GM21381 (cell line): Measurements from ENCODE around the gene GSTK1.
"Not testable (repeated sequence)": the region's sequence is repeated elsewhere in the genome, so short reads cannot be mapped to it uniquely, and the experiment has no call there.

ENCODE experiments used
- ATAC-seq: cut with Tn5 transposase; IDR thresholded peaks from one replicate; pipeline ENCODE4 v1.9.1; 2021; ENCODE audit warnings: mild to moderate bottlenecking, moderate library complexity; ENCODE audit not compliant: unreplicated experiment

The GSTK1 gene

DNA sequence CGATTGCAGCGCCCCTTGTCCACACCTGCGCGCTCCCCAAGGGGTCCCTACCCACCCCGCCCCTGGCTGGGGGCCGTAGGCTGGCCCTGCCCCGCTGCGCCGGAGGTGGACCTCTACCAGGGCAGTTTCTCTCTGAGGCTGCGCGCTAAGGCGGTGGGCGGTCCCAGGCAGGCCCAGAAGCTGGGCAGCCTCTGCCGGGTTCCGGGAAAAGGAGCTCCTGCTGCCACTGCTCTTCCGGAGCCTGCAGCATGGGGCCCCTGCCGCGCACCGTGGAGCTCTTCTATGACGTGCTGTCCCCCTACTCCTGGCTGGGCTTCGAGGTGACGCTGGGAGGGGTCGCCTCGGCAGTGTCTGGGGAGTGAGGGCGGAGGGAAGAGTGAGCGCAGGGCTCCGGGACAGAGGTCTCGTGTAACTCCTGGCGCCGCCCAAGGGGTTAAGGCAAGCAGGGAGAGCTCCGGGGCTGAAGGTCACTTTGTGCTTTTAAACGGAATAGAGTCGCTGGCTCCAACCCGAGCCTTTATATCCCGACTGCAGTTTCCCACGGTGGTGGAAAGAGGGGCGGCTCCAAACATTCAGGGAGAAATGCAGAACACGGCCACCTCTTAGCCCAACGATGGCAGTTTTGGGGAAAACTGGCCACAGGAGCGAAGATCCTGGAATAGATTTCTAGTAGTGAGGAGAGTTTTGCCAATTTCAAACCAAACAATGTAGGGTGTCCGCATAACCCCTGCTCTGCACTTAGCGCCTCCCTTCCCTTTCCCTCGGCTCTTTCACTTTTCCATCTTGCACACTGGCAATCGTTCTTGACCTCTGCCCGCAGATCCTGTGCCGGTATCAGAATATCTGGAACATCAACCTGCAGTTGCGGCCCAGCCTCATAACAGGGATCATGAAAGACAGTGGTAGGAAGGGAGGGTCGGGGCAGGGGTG is at the start of gene GSTK1:
Gene GSTK1 (plus strand): TSS at position 176 of the 930 bp plus-strand sequence. CDS start 73 bp downstream, at position 249.
- ATAC-seq, result peak; percentile 98

DNA sequence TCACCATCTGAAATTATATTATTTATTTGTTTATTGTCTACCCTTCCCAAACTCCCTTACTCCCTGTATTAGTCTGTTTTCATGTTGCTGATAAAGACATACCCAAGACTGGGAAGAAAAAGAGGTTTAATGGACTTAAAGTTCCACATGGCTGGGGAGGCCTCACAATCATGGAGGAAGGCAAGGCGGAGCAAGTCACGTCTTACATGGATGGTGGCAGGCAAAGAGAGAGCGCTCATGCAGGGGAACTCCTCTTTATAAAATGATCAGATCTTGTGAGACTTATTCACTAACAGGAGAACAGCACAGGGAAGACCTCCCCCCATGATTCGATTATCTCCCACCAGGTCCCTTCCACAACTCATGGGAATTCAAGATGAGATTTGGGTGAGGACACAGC is 49.8 kb upstream of the GSTK1 start:
- not testable (repeated sequence) for ATAC-seq

DNA sequence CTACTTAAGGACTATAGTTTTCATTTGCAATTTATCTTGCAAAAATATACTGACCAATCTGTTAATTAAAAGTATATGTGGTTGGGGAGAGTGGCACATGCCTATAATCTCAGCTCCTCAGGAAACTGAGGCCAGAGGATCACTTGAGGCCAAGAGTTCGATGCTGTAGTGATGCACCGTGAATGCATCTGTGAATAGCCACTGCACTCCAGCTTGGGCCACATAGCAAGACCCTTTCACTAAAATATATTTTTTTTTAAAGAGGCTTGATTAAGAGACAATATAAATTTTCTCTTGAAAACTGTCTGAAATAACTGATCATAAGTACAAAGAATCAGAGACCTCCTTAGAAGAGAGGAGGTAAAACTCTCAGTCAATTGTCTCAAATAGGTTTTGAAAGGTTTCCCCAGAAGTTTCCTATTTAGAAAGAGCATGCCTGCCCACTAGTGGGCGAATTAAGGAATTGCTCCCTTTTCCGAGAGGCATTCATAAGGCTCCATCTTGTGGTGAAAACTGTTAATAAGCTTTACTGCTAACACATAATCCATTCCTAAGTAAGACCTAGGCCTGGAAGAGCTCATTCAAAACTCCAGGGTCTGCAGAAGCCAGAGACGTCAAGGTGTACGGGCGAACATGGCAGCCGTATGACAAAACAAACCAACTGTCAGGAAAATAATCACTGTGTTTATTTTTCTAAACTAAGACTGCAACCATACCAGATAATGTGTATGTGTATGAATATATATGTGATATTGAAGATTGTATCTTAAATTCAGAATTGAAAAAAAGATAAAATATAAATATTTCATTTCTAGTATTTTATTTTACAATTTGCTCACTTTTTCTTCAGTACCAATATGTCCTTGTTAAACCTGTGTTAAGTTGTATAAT is 48.2 kb upstream of the GSTK1 start:
- ATAC-seq, result peak; percentile 93

DNA sequence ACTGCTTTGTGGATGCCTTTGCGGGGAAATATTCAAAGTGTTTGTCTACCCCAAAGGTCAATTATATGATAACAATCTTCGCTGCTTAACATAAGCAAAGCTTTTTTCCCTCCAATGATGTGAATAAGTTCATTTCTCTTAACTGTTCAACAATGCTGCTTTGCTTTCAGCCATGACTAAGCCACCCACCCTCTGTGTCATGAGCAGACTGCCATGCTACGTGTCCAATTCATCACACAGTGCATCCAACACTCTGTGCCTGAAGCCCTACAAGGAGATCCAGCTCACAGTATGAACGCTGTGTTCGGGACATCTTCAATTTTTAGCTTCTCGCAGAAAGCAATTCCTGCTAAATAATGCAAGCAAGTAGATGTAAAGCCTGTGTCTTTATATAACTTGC is 47.1 kb upstream of the GSTK1 start:
- no peak for ATAC-seq

DNA sequence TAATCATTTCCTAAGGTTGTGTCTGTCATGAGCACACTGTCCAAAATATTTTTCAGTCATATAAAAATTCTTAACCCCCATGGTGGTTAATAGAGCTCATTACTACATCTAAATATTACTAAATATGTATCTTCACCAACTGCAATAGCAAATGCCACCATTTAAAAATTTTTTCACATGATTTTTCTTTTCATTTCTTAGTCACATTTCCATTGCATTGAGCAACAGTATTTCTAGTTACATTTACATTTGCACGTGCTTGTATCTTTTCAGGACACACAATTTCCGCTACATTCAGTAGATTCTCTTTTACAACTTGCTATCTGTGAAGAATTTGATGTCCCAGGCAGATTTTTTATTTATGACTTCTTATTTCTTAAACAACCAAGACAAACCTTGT is 46.6 kb upstream of the GSTK1 start:
- ATAC-seq, result no peak

DNA sequence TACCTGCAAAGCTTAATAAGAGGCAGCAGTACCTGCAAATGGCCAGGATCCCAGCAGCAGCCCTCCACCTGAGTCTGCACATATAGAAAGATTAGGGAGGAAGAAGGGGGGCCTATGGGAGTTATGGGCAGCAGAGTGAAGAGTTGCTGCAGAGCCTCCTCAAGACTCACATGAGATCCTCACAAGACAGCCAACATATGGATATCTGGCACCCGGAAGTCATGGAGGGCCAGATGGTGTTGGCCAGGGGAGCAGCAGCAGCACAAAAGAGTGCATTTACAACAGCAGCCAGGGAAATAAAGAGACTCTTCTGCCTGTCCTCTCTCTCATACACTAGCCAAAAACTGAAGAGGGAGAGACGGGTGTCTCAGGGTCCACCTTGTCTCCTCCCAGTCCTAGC is 45.4 kb upstream of the GSTK1 start:
- ATAC-seq, result no peak

DNA sequence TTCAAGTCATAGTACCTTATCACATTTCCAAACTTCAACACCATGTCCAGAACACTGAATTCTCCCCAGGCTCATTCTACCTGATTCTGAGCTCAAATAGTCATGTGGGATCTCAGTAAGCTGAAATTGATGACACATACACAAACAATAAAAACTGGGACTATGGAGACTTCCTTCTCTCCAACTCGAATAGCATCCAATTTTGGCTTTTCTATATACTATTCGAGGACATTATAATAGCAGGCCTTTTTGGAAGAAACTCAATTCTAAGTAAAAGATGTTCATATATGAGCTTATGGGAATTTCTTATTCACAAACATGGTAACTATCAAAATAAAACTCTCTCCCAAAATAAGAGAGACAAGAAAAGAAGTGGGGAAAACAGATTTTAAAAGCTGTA is 42.0 kb upstream of the GSTK1 start:
- no peak for ATAC-seq

DNA sequence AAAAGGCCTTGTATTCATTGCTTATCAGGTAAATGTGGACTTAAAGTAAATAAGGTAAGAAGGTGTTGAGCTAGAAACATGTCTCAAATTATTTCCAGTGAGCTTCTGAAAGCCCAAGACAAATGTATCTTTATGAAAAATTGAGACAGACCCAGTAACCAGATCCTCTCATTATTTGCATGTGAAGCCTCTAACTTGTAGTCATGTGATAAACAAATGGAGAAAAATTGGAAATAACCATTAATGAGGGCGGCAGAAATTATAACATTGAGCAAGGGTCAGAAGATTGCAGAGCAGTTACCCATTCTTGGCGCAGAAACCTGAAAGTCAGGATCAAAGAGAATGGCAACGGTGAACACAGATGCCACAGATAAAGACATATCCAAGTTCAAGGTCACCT is 41.5 kb upstream of the GSTK1 start, which contains the start of gene TAS2R40:
Gene TAS2R40 (plus strand): TSS at position 301 of the 400 bp plus-strand sequence. CDS start 42 bp downstream, at position 343.
- no peak for ATAC-seq

DNA sequence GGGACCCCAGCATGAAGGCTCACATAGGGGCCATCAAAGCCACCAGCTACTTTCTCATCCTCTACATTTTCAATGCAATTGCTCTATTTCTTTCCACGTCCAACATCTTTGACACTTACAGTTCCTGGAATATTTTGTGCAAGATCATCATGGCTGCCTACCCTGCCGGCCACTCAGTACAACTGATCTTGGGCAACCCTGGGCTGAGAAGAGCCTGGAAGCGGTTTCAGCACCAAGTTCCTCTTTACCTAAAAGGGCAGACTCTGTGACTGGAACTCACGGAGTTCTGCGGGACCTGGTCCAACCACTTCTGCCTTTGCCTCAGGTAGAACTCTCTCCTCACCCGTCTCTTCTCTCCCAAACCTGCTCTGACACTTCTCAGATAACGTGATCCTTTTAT is 40.5 kb upstream of the GSTK1 start:
- ATAC-seq, result no peak

DNA sequence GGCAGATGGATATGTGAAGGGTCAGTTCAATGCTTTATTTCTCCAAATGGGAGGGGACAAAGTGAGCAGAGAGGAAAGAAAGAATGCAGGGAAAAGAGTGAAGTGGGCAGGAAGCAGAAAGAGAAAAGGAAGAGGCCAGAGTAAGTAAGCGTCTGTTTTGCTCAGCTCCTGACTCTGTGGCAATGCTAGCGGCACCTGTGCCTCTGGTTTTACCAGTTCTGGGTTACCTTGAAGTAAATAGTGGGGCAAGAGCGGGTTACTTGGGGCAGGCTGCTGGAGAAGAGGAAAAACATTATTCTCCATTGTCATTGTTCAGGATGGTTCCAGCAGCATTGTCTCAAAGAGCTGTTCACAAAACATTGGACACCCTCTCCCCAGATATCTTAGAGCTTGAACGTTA is 39.5 kb upstream of the GSTK1 start:
- ATAC-seq, result no peak

DNA sequence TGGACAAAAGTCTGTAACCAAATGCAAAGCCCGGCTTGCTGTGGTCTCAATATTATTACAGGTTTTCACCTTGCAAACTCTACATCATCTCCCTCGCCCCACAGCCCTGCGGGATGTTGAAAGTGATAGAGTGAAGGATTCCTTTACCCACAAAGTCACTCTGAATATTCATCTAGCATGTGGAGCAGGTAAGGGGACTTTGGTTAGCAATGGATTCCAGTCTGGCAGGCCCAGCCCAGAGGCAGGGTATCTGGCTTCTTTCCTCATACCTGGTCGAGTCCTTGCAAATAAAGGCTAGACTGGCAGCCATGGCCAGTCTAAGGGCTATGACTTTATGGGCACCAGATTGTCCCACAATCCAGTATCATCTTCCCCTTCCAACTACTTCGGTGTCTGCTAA is 38.2 kb upstream of the GSTK1 start:
- ATAC-seq, result no peak

DNA sequence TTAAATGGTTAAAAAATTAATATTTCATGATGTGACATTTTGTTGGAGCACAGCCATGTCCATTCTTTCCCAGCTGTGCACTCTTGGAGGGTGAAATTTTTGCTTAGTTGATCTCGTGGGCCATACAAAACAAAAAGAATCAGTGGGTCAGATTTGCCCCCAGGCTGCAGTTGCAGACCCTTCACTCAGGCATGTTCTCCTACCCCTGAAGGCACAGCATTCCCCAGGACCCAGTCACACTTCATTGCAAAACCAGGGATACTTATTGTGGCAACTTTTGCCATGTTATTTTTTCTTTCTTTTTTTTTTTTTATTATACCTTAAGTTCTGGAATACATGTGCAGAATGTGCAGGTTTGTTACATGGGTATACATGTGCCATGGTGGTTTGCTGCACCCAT is 35.4 kb upstream of the GSTK1 start:
- no peak for ATAC-seq

DNA sequence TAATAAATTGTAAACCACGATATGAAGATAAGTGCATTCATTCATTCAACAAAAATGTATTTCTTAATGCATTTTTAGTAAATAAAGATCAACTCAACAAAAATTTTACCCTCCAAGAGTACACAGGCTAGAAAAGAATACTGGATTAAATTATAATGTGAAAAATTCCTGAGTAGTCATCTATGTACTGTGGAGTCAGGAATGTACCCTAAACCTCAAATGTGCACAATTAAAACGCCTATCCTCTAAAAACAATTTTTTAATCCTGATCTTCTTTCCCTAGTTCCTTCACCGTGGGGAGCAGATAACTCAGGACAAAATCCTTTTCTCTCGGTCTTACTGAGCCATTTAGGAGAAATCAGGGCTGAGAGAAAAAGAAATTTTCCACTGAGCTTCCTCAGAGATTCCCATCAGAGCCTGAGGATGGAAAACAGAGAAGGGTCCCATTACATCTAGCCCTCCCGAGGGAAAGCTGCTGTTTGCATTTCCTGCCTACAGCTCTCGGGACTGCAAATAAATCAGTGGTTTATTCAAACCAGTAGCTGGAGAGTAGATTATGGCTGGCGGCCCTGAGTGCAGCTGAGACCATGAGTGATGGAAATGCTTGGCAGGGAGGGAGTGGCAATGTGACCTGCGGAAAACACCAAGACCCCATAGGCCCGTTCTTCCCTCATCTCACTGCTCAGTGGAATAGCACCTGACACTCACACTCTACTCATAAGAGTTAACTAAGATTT is 34.0 kb upstream of the GSTK1 start:
- no peak for ATAC-seq

DNA sequence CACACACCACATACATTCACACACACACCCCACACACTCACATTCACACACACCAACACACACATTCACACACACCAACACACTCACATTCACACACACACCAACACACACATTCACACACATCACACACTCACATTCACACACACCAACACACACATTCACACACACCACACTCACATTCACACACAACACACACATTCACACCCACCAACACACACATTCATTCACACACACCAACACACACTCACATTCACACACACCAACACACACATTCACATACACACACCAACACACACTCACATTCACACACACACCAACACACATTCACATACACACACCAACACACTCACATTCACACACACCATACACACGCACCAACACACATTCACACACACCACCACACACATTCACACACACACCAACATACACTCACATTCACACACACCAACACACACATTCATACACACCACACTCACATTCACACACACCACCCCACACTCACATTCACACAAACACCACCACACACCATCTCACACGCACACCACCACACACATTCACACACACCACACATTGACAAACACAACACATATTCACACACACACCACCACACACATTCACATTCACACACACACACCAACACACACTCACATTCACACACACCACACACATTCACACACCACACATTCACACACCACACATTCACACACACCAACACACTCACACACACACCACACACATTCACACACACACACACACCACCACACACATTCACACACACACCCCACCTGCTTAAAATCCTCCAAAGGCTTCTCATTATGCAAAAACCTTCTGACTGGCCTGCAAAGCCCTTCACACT is 32.4 kb upstream of the GSTK1 start:
- ATAC-seq, result no peak

DNA sequence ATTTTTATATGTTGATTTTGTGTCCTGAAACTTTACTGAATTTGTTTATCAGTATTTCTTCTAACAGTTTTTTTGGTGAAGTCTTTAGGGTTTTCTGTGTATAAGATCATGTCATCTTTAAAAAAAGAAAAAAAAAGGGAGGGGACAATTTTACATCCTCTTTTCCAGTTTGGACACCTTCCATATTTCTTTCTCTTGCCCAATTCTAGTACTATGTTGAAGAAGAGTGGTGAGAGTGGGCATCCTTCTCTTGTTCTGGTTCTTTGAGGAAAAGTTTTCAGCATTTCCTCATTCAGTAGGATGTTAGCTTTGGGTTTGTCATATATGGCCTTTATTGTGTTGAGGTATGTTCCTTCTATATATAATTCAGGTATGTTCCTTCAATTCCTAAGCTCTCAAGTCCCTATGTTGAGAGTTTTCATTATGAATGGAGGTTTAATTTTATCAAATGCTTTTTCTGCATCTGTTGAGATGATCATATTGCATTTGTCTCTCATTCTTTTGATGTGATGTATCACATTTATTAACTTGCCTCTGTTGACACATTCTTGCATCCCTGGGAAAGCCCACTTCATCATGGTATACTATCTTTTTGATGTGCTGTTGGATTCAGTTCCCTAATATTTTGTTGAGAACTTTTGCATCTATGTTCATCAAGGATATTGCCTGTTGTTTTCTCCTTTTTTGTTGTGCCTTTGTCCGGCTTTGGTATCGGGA is 29.3 kb upstream of the GSTK1 start:
- ATAC-seq, result no peak

DNA sequence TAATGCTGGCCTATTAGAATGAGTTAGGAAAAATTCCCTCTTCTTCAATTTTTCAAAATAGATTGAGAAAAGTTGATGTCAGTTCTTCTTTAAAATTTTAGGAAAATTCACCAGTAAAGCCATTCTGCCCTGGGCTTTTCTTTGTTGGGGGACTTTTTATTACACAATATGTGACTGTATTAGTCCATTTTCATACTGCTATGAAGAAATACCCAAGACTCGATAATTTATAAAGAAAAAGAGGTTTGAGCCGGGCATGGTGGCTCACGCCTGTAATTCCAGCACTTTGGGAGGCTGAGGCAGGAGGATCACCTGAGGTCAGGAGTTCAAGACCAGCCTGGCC is 28.7 kb upstream of the GSTK1 start:
- ATAC-seq, result no peak

DNA sequence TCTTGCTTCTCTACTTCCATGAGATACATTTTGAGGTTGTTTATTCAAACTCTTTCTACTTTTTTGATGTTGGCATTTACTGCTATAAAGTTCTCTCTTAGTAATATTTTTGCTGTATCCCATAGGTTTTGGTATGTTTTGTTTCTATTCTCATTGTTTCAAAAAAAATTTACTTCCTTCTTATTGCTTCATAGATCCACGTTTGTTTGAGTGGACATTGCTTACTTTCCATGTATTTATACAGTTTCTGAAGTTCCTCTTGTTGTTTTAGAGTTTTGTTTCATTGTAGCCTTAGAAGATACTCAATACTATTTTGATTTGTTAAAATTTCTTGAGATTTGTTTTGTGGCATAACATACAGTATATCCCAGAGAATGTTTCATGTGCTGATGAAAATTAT is 27.7 kb upstream of the GSTK1 start:
- no peak for ATAC-seq

DNA sequence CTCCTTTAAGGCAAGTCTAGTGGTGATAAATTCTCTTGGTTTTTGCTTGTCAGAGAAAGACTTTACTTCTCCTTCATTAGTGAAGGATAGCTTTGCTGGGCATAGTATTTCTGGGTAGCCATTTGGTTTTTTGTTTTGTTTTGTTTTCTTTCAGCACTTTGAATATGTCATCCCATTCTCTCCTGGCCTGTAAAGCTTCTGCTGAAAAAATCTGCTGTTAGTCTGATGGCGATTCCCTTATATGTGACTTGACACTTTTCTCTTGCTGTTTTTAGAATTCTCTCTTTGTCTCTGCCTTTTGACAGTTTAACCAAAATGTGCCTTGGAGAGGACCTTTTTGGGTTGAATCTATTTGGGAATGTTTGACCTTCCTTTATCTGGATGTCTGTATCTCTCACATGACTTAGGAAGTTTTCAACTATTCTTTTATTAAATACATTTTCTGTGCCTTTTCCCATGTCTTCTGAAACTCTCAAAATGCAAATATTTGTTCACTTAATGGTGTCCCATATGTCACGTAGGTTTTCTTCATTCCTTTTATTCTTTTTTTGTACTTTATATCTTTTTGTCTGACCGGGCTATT is 26.7 kb upstream of the GSTK1 start:
- ATAC-seq, result no peak

DNA sequence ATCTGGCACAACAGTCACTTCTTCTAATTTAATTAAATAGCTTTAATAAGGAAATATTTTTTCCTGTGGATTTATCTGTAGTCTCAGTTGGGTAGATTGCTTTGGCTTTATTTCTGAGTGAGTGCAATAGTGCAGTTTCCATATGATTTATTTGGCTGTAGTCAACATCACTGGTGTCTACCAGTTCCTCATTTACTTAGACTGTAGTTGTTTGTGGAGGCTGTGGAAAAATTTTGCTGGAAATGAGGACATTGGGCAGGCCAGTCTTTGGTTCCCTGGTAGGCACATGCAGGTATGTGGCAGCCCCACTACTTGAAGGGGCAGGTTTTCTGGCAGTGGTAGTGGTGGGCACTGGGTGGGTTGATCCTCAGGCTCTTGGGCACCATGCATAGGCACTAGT is 25.9 kb upstream of the GSTK1 start:
- no peak for ATAC-seq
